H9 (cell line): ENCODE results near the gene PEPD. TPM values are rescaled to one million over a fixed set of nuclear protein-coding genes. Genes with fewer than 3 reads are reported as not detected.

Experiments used
- DNase-seq: peaks from one replicate; pipeline ENCODE4 v3.0.0-alpha.2; 2017
- H2AFZ ChIP-seq: one replicate; pipeline ENCODE4 v1.6.1; 2013; ENCODE audit warnings: mild to moderate bottlenecking, low read length, control low read depth, moderate library complexity
- H2AK5ac ChIP-seq: 2 replicates; pipeline ENCODE4 v1.6.1; 2013; ENCODE audit warnings: low read length, control low read depth, mixed read lengths; ENCODE audit not compliant: insufficient read length
- H2BK120ac ChIP-seq: one replicate; pipeline ENCODE4 v1.6.1; 2013; ENCODE audit warnings: low read depth, mild to moderate bottlenecking, low read length, control low read depth, inconsistent platforms; ENCODE audit not compliant: poor library complexity, severe bottlenecking
- H2BK12ac ChIP-seq: 2 replicates; pipeline ENCODE4 v1.6.1; 2013; ENCODE audit warnings: low read length, control low read depth, mixed read lengths, low read depth; ENCODE audit not compliant: insufficient read length
- H2BK15ac ChIP-seq: 2 replicates; pipeline ENCODE4 v1.6.1; 2013; ENCODE audit warnings: low read depth, low read length, control low read depth
- H2BK20ac ChIP-seq: one replicate; pipeline ENCODE4 v1.6.1; 2013; ENCODE audit warnings: low read depth, mild to moderate bottlenecking, low read length, control low read depth, inconsistent platforms; ENCODE audit not compliant: poor library complexity, severe bottlenecking
- H2BK5ac ChIP-seq: 2 replicates; pipeline ENCODE4 v1.6.1; 2013; ENCODE audit warnings: low read length, control low read depth, mixed read lengths; ENCODE audit not compliant: insufficient read length
- H3K14ac ChIP-seq: 2 replicates; pipeline ENCODE4 v1.6.1; 2013; ENCODE audit warnings: low read length, control low read depth; ENCODE audit not compliant: insufficient read depth
- H3K18ac ChIP-seq: 2 replicates; pipeline ENCODE4 v1.6.1; 2013; ENCODE audit warnings: low read depth, mild to moderate bottlenecking, mixed read lengths, low read length, control low read depth; ENCODE audit not compliant: insufficient read length
- H3K23ac ChIP-seq: 2 replicates; pipeline ENCODE4 v1.6.1; 2013; ENCODE audit warnings: low read length, control low read depth, mixed read lengths, low read depth; ENCODE audit not compliant: insufficient read length
- H3K23me2 ChIP-seq: 2 replicates; pipeline ENCODE4 v1.6.1; 2013; ENCODE audit warnings: low read depth, mild to moderate bottlenecking, mixed read lengths, low read length, control low read depth; ENCODE audit not compliant: insufficient read length, poor library complexity, severe bottlenecking
- H3K27ac ChIP-seq: 2 replicates; pipeline ENCODE4 v1.5.1; 2013; ENCODE audit warnings: low read length, control low read depth, mixed read lengths, low read depth; ENCODE audit not compliant: insufficient read length
- H3K27me3 ChIP-seq: 2 replicates; pipeline ENCODE4 v1.6.1; 2013; ENCODE audit warnings: low read length, control low read depth, inconsistent platforms; ENCODE audit not compliant: insufficient read depth
- H3K4ac ChIP-seq: 2 replicates; pipeline ENCODE4 v1.6.1; 2013; ENCODE audit warnings: low read depth, mild to moderate bottlenecking, control low read depth, inconsistent platforms, low read length, moderate library complexity
- H3K4me1 ChIP-seq: 2 replicates; pipeline ENCODE4 v1.6.1; 2013; ENCODE audit warnings: low read length, control low read depth, inconsistent platforms; ENCODE audit not compliant: insufficient read depth
- H3K4me2 ChIP-seq: 2 replicates; pipeline ENCODE4 v1.6.1; 2013; ENCODE audit warnings: low read length, control low read depth, mixed read lengths; ENCODE audit not compliant: insufficient read length, insufficient read depth
- H3K56ac ChIP-seq: 2 replicates; pipeline ENCODE4 v1.6.1; 2013; ENCODE audit warnings: low read depth, mild to moderate bottlenecking, mixed read lengths, low read length, control low read depth; ENCODE audit not compliant: insufficient read length
- H3K79me1 ChIP-seq: 2 replicates; pipeline ENCODE4 v1.6.1; 2013; ENCODE audit warnings: low read depth, mild to moderate bottlenecking, moderate library complexity, low read length, control low read depth, inconsistent platforms; ENCODE audit not compliant: insufficient read depth, poor library complexity, severe bottlenecking
- H3K79me2 ChIP-seq: 2 replicates; pipeline ENCODE4 v1.6.1; 2013; ENCODE audit warnings: low read length, control low read depth, inconsistent platforms; ENCODE audit not compliant: insufficient read depth
- H3K9ac ChIP-seq: 2 replicates; pipeline ENCODE4 v1.6.1; 2013; ENCODE audit warnings: low read length, control low read depth, mixed read lengths; ENCODE audit not compliant: insufficient read length; ENCODE audit errors: extremely low read depth
- H3K9me3 ChIP-seq: one replicate; pipeline ENCODE4 v1.6.1; 2013; ENCODE audit warnings: low read depth, low read length, inconsistent platforms; ENCODE audit not compliant: control insufficient read depth
- H3T11ph ChIP-seq: one replicate; pipeline ENCODE4 v1.6.1; 2013; ENCODE audit warnings: mild to moderate bottlenecking, low read length, control low read depth, inconsistent platforms
- H4K20me1 ChIP-seq: one replicate; pipeline ENCODE4 v1.6.1; 2013; ENCODE audit not compliant: control insufficient read depth, insufficient read length, insufficient read depth
- H4K5ac ChIP-seq: 2 replicates; pipeline ENCODE4 v1.6.1; 2013; ENCODE audit warnings: low read depth, mild to moderate bottlenecking, mixed read lengths, low read length, control low read depth; ENCODE audit not compliant: insufficient read length
- H4K8ac ChIP-seq: replicated peaks from 2 replicates; pipeline ENCODE4 v1.6.1; 2013; ENCODE audit warnings: low read length, control low read depth, mixed read lengths, low read depth; ENCODE audit not compliant: insufficient read length
- H4K91ac ChIP-seq: 2 replicates; pipeline ENCODE4 v1.6.1; 2013; ENCODE audit warnings: low read depth, mild to moderate bottlenecking, moderate library complexity, mixed read lengths, low read length, control low read depth; ENCODE audit not compliant: insufficient read length
- H3K27ac Mint-ChIP-seq, 3 experiments: 2 replicates in 2 of 3; 3 replicates in 1 of 3; pipeline ENCODE4 v1.8.0; 2020 to 2021; ENCODE audit warnings: mixed read lengths in 3 of 3, mild to moderate bottlenecking in 1 of 3, moderate library complexity in 1 of 3
- H3K27me3 Mint-ChIP-seq: 2 replicates; pipeline ENCODE4 v1.8.0; 2021; ENCODE audit warnings: low read depth, mild to moderate bottlenecking, moderate library complexity, mixed read lengths
- H3K36me3 Mint-ChIP-seq, 3 experiments: 2 replicates in 2 of 3; 3 replicates in 1 of 3; pipeline ENCODE4 v1.8.0; 2020 to 2021; ENCODE audit warnings: low read depth in 3 of 3, mixed read lengths in 3 of 3; ENCODE audit not compliant: insufficient read depth in 1 of 3
- H3K4me1 Mint-ChIP-seq, 2 experiments: 2 replicates each; pipeline ENCODE4 v1.8.0; 2020; ENCODE audit warnings: mixed read lengths in 2 of 2
- H3K4me3 Mint-ChIP-seq, 2 experiments: 2 replicates in 1 of 2; 3 replicates in 1 of 2; pipeline ENCODE4 v1.8.0; 2020 to 2021; ENCODE audit warnings: mild to moderate bottlenecking in 2 of 2, mixed read lengths in 2 of 2, moderate library complexity in 1 of 2
- H3K9me3 Mint-ChIP-seq, 2 experiments: 2 replicates in 1 of 2; 3 replicates in 1 of 2; pipeline ENCODE4 v1.8.0; 2020; ENCODE audit warnings: mild to moderate bottlenecking in 2 of 2, mixed read lengths in 2 of 2, moderate library complexity in 1 of 2
- WGBS: extraction: QIAGEN DNeasy Blood & Tissue Kit; methylation state at CpG from one replicate; pipeline ENCODE4 v1.1.7; 2013; ENCODE audit warnings: missing lambda C conversion rate, low lambda C conversion rate, mixed read lengths; ENCODE audit not compliant: insufficient read length; ENCODE audit errors: extremely low coverage; 5-methylcytosine and 5-hydroxymethylcytosine counted together
- total RNA-seq: library from RNA; stranded (reverse); gene quantifications from 2 replicates; pipeline ENCODE4 v1.2.1, GENCODE V29; 2021
- TF ChIP-seq, protein P1 (sequence below): fragments of 200-600 bp; sonication (generic); conservative IDR thresholded peaks from 3 replicates; pipeline ENCODE4 v1.8.0; 2021; ENCODE audit warnings: antibody characterized with exemption, mild to moderate bottlenecking

Gene PEPD
- total RNA-seq, 1 experiment from 2014 or later = 52.8 TPM

GRCh38 chr19:33374236-33374714, 147.3 kb downstream of the PEPD start:
- Histone ChIP-seq H3K9me3 (no peaks in the 10 kb centered on the region), H4K5ac (no peak overlapping the region), H2BK15ac (no peak overlapping the region), H3K27me3 (no peaks in the 10 kb centered on the region), H2BK120ac (no peak overlapping the region), H2BK12ac (no peak overlapping the region), H3K18ac (no peak overlapping the region), H2AK5ac (no peak overlapping the region), H3K56ac (no peak overlapping the region), H3K23ac (no peak overlapping the region), H2BK5ac (no peak overlapping the region), H3K4me2 (peak overlapping the region; percentile 97), H3K14ac (no peak overlapping the region), H3K27ac (no peak overlapping the region), H3K23me2 (peaks cover 11% of the 10 kb centered on the region), H3K4ac (no peak overlapping the region), H3K4me1 (peaks cover 4% of the 10 kb centered on the region; the same call in 1 of the 2 replicates), H3K79me2 (peaks cover 34% of the 10 kb centered on the region; the same call in 1 of the 2 replicates), H3T11ph (no peak overlapping the region), H2BK20ac (no peak overlapping the region), H4K8ac (no peak overlapping the region), H3K79me1 (peaks cover 3% of the 10 kb centered on the region), H4K91ac (no peak overlapping the region), H3K9ac (peak overlapping the region; percentile 66), H2AFZ (no peak overlapping the region), H4K20me1 (no peaks in the 10 kb centered on the region)
- H3K9me3 Mint-ChIP-seq = 0 out of 5 replicates have a peak, but pooled peaks cover 0 to 3% of the 10 kb centered on the region in 2 experiments
- H3K4me3 Mint-ChIP-seq = peak overlapping the region; percentile 80 to 85
- no CpG with 5 or more reads among the region's 22 CpGs for WGBS
- H3K4me1 Mint-ChIP-seq = peaks cover 46% of the 10 kb centered on the region in 2 experiments
- no peak for DNase-seq
- peaks cover 8 to 10% (median 9%) of the 10 kb centered on the region in 3 experiments for H3K36me3 Mint-ChIP-seq
- peak overlapping the region in 1 of 3 experiments; percentile 7; a peak in 1 of 7 replicates for H3K27ac Mint-ChIP-seq
- TF ChIP-seq, protein P1, sequence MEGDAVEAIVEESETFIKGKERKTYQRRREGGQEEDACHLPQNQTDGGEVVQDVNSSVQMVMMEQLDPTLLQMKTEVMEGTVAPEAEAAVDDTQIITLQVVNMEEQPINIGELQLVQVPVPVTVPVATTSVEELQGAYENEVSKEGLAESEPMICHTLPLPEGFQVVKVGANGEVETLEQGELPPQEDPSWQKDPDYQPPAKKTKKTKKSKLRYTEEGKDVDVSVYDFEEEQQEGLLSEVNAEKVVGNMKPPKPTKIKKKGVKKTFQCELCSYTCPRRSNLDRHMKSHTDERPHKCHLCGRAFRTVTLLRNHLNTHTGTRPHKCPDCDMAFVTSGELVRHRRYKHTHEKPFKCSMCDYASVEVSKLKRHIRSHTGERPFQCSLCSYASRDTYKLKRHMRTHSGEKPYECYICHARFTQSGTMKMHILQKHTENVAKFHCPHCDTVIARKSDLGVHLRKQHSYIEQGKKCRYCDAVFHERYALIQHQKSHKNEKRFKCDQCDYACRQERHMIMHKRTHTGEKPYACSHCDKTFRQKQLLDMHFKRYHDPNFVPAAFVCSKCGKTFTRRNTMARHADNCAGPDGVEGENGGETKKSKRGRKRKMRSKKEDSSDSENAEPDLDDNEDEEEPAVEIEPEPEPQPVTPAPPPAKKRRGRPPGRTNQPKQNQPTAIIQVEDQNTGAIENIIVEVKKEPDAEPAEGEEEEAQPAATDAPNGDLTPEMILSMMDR = peak; percentile 40; the same call in 1 of the 3 replicates
- peaks cover 7% of the 10 kb centered on the region; the same call in 1 of the 2 replicates for H3K27me3 Mint-ChIP-seq
